Regular cardiac myocyte (primary cell): Measurements from ENCODE around the gene CFAP141. TPM values are rescaled to one million over a fixed set of nuclear protein-coding genes. Genes with fewer than 3 reads are reported as not detected.

Experiments
- total RNA-seq: library from RNA; depleted of rRNA; stranded (reverse); fragments of >200 nt; gene quantifications from 2 replicates; pipeline ENCODE4 v1.2.3, GENCODE V29; 2014

The CFAP141 gene
- total RNA-seq, result not detected in 2 replicates

DNA sequence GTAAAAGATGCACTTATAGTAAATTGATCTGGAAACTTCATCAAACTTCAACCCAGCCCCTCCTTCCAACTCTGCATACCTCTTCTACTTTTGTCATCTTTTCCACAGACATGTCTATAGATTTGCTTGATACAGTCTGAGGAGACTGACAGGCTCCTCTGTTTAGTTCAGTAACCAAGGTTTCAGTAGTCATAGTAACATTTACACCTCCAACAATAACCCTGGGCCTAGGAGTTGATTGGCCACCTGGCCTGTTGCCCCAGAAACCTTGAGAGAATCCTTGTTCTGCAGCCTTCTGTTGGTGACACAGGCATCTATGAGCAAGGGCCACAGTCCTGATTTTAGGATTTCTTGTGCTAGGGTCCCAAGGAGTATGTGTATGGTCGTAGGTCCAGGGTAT is at the start of gene CFAP141:
Gene CFAP141 (minus strand): TSS at position 138 of the 400 bp plus-strand sequence. CDS start 26 bp downstream, at position 112.

DNA sequence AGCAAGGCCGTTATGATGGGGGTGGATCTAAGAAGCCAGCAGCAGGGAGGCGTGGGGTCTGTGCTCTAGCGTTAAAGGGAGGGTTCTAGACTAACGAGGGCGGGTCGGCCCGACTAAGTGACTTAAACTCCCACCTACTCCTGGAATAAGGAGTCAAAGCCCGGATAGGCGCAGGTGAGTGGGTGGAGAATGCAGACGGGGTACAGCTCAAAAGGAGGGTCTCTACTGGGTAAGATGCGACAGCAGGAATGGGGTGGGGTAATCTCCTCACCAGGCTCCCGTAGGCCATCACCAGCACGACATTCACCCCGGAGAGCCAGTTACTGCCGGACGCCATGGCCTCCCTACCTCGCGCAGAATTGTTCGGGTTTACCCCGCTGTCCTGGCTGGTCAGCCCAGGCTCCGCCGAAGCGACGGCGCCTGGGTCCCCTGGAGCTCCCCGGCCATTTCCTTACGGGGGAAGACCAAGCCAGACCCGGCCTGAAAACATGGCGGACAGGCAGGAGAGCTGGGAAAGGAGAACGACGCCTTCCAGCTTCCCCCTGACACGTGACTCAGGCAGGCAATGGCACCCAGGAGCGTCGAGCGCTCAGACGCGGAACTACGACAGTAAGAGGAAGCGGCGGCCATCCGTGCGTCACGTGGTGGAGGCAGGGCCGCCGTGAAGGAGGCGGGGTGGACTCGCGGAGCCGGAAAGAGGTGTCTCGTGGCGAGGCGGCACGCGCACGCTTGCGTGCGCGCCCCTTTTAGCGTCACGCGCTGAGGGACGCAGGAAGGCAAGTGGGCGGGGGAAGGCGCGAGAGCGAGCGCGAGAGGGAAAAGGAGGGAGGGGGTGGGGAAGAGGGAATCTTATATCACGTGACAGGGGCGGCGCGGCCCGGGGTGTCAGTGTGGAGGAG is 14.2 kb upstream of the CFAP141 start, which contains the start of gene UBAP2L:
Gene UBAP2L (plus strand): TSS at position 885 of the 899 bp plus-strand sequence. CDS start 4,169 bp downstream, outside the sequence.

DNA sequence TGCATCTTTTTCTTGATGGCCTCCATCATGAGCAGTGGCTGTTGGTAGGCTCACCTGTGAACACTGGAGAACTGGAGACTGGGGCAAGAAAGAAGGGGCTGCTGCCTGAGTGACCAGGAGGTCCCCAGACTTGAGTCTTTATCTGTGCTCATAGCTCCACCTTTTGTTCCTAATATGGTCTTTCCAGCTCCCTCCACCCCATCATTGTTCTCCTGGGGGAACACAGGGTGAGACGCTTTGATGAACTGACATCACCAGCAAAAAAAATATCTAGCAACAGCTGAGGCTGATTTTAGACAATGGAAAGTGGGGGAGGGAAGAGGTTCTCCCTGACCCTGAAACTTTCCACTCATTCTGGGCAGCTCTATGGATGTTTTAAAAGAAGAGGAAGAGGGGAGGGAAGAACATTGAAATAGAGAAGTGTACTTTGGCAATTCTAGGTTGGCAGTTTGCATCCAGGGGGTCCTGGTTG is 14.1 kb downstream of the CFAP141 start, which contains the start of gene TPM3:
Gene TPM3 (minus strand): TSS at position 111 of the 472 bp plus-strand sequence. CDS start 82 bp downstream, at position 29.

DNA sequence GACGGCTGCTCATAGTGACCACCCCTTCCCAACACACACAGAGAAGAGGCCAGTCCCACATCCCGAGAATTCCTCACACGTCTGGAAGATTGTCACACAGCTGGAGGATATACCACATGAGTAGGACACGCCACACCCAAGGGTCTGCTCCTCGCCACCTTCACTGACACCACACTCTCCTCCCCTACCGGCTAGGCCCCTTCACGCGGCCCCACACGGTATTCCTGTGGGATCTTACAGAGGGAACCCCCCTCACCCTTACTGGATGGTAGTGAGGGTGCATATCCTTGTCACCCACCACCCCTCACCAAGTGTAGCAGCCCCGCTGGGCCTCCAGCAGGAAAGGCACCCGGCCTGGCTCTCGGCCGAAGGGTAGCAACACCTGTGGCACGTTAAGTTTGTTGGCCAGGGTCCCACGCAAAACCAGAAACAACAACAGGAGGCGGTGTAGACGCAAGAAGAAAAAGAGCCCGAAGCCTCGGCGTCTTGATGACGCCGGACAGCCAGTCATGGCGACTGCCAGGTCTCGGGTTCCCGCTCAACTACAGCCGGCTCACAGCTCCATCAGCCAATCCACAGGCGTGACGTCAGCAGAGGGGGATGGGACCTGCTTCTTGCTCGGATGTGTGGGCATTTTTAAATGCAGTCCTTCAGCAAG is 51.5 kb downstream of the CFAP141 start, which contains the start of gene NUP210L:
Gene NUP210L (minus strand): TSS at position 540 of the 658 bp plus-strand sequence.

Other genes with a start within 250 kb of the CFAP141 start
- 1.9 and 2.8 TPM in 2 replicates for gene CRTC2, start 247.7 kb downstream of the CFAP141 start, total RNA-seq
- gene SLC39A1, start 242.8 kb downstream of the CFAP141 start, total RNA-seq, result 102 and 123 TPM in 2 replicates
- gene CREB3L4, start 238.4 kb downstream of the CFAP141 start, total RNA-seq, result 4.6 and 6.5 TPM in 2 replicates
- gene JTB, start 228.7 kb downstream of the CFAP141 start, total RNA-seq, result 172 and 183 TPM in 2 replicates
- gene RAB13, start 220.0 kb downstream of the CFAP141 start, total RNA-seq, result 96.4 and 134 TPM in 2 replicates
- 915 and 1,485 TPM in 2 replicates for gene RPS27, start 215.6 kb downstream of the CFAP141 start, total RNA-seq
- under 0.01 and 0.28 TPM in 2 replicates for gene NUP210L, start 51.3 kb downstream of the CFAP141 start, total RNA-seq
- gene TPM3, start 14.2 kb downstream of the CFAP141 start, total RNA-seq, result 371 and 963 TPM in 2 replicates
- 37.5 and 62.7 TPM in 2 replicates for gene UBAP2L, start 14.6 kb upstream of the CFAP141 start, total RNA-seq
- 110 and 149 TPM in 2 replicates for gene HAX1, start 66.3 kb upstream of the CFAP141 start, total RNA-seq
- 0.19 and 0.56 TPM in 2 replicates for gene AQP10, start 114.8 kb upstream of the CFAP141 start, total RNA-seq
- gene ATP8B2, start 119.2 kb upstream of the CFAP141 start, total RNA-seq, result 187 and 214 TPM in 2 replicates
- gene IL6R, start 199.0 kb upstream of the CFAP141 start, total RNA-seq, result 4.6 and 8.7 TPM in 2 replicates